HepG2 (cell line): Measurements from ENCODE around the gene ABCB4. TPM values are rescaled to one million over a fixed set of nuclear protein-coding genes. Genes with fewer than 3 reads are reported as not detected.

Source experiments
- ATAC-seq: fragments of 200-7000 bp; cut with Tn5 transposase; 3 replicates; pipeline ENCODE4 v1.9.1; 2020; ENCODE audit warnings: mild to moderate bottlenecking, moderate library complexity
- BruUV-seq: library from RNA; stranded (reverse); fragments of 400-500 nt; replicated peaks from 2 replicates; lab custom pipeline; 2021; lab: Mats Ljungman, UMichigan
- CTCF ChIA-PET: fragments of 300-600 bp; formaldehyde crosslinking; extraction: SDS; loops from one replicate; lab custom pipeline; 2021; ENCODE audit warnings: low total read pairs, inconsistent platforms, low intra/inter-chr PET ratio; lab: Yijun Ruan, JAX
- POLR2A ChIA-PET: fragments of 350-600 bp; sonication (Branson Sonifier 250); formaldehyde crosslinking; loops from one replicate; lab custom pipeline; 2020; ENCODE audit warnings: antibody characterized with exemption, inconsistent platforms; lab: Yijun Ruan, JAX
- DNase-seq: peaks from one replicate; pipeline ENCODE4 v3.0.0-alpha.2; 2015; ENCODE audit warnings: low spot score
- FAIRE-seq: peaks from 3 replicates; lab custom pipeline; 2011; peaks lifted over from hg19 to GRCh38; lab: Jason Lieb, UNC
- H2AFZ ChIP-seq: one replicate; pipeline ENCODE4 v1.6.1; 2011; ENCODE audit warnings: low read length, inconsistent platforms
- H3K27ac ChIP-seq: fragments of 300-600 bp; 3 replicates; pipeline ENCODE4 v1.8.0; 2011; ENCODE audit warnings: mixed run types, mild to moderate bottlenecking, mixed read lengths, low read length, inconsistent platforms; ENCODE audit not compliant: insufficient read depth; ENCODE audit errors: extremely low read length
- H3K27me3 ChIP-seq, 2 experiments: fragments of 200-600 bp in 1 of 2; 2 replicates in 1 of 2; 3 replicates in 1 of 2; pipeline versions ENCODE4 v1.6.0 to v1.8.0; 2011; ENCODE audit warnings: low read length in 2 of 2, mild to moderate bottlenecking in 2 of 2, moderate library complexity in 2 of 2, inconsistent platforms in 1 of 2; ENCODE audit not compliant: insufficient read depth in 2 of 2, control insufficient read depth in 1 of 2
- H3K36me3 ChIP-seq, 2 experiments: fragments of 200-600 bp in 1 of 2; replicated peaks in 1 of 2; 2 replicates in 1 of 2; 3 replicates in 1 of 2; pipeline versions ENCODE4 v1.5.1 to v1.8.0; 2011; ENCODE audit warnings: low read length in 2 of 2, inconsistent platforms in 1 of 2; ENCODE audit not compliant: insufficient read depth in 2 of 2, control insufficient read depth in 1 of 2
- H3K4me1 ChIP-seq: 2 replicates; pipeline ENCODE4 v1.5.1; 2012; ENCODE audit warnings: low read length, inconsistent platforms; ENCODE audit not compliant: insufficient read depth
- H3K4me2 ChIP-seq: 2 replicates; pipeline ENCODE4 v1.6.0; 2011; ENCODE audit warnings: low read depth, low read length, inconsistent platforms
- H3K4me3 ChIP-seq, 3 experiments: fragments of 200-600 bp in 1 of 3; sonication (generic), shearing (Covaris generic) in 1 of 3; replicated peaks in 1 of 3; 2 replicates each; pipeline ENCODE4 v1.5.1; 2011 to 2016; ENCODE audit warnings: low read length in 3 of 3, inconsistent platforms in 2 of 3, low read depth in 2 of 3, mild to moderate bottlenecking in 2 of 3, control low read depth in 1 of 3, mixed read lengths in 1 of 3; ENCODE audit not compliant: insufficient read depth in 1 of 3
- H3K79me2 ChIP-seq: one replicate; pipeline ENCODE4 v1.6.1; 2011; ENCODE audit warnings: low read length, inconsistent platforms; ENCODE audit not compliant: insufficient read depth
- H3K9ac ChIP-seq: 2 replicates; pipeline ENCODE4 v1.6.0; 2011; ENCODE audit warnings: mild to moderate bottlenecking, low read depth, low read length, inconsistent platforms; ENCODE audit not compliant: insufficient read depth
- H3K9me3 ChIP-seq: 2 replicates; pipeline ENCODE4 v1.5.1; 2012; ENCODE audit warnings: mild to moderate bottlenecking, low read length
- H4K20me1 ChIP-seq: 2 replicates; pipeline ENCODE4 v1.6.0; 2011; ENCODE audit warnings: inconsistent platforms, mild to moderate bottlenecking, low read length, moderate library complexity; ENCODE audit not compliant: insufficient read depth
- CTCF ChIP-seq: sonication (generic); formaldehyde crosslinking; IDR thresholded peaks from 2 replicates; pipeline ENCODE4 v1.5.0; 2020; ENCODE audit warnings: mild to moderate bottlenecking, missing genetic modification reagents, moderate library complexity
- REPIN1 ChIP-seq: sonication (generic); formaldehyde crosslinking; IDR thresholded peaks from 2 replicates; pipeline ENCODE4 v1.8.0; 2022; ENCODE audit warnings: missing genetic modification reagents, low read depth, mild to moderate bottlenecking, borderline replicate concordance
- STAG1 ChIP-seq: sonication (generic); formaldehyde crosslinking; IDR thresholded peaks from 2 replicates; pipeline ENCODE4 v1.4.0; 2020; ENCODE audit warnings: missing genetic modification reagents
- WGBS: methylation state at CpG from one replicate; pipeline ENCODE4 v1.1.6; 2017; ENCODE audit warnings: low lambda C conversion rate; 5-methylcytosine and 5-hydroxymethylcytosine counted together
- in situ Hi-C: cut with HindIII; loops from 2 replicates; pipeline ENCODE4 v1.10.0; 2017; ENCODE audit warnings: low pct_unique_long_range_greater_than_20kb; ENCODE audit not compliant: extremely low pct_ligation_motif_present
- intact Hi-C: fragments of 100-400 bp; cut with micrococcal nuclease; formaldehyde crosslinking; loops from one replicate; pipeline ENCODE4 v1.10.0; 2022; ENCODE audit not compliant: unreplicated experiment
- polyA plus RNA-seq, 8 experiments: library from polyadenylated mRNA; depleted of rRNA in 3 of 8; stranded (reverse) in 7 of 8; unstranded in 1 of 8; fragments of >200 nt; fragmentation: Illumina TruSeq in 4 of 8; extraction: Trizol in 4 of 8; gene quantifications; 2 replicates each; pipeline versions ENCODE4 v1.2.1 to v1.2.3, GENCODE V29; 2011 to 2016; ENCODE audit warnings: low read depth in 4 of 8, missing spikeins in 1 of 8, mixed read lengths in 1 of 8; ENCODE audit not compliant: insufficient read depth in 1 of 8
- total RNA-seq, 5 experiments: library from RNA; depleted of rRNA; stranded (reverse); fragments of >200 nt; fragmentation: Illumina TruSeq; extraction: Trizol; gene quantifications; 2 replicates each; pipeline ENCODE4 v1.2.3, GENCODE V29; 2016; ENCODE audit warnings: low read depth in 1 of 5

ABCB4 gene
- total and polyA plus RNA-seq, 2 of the 13 experiments (the other 11 are each of a cell fraction or from before 2014, with no cell fraction given), result 18.0 to 32.4 TPM

GRCh38 chr7:87506246-87507180, 31.0 kb upstream of the ABCB4 start:
- CTCF ChIA-PET, result interaction anchor here (1.3 kb wide), 1 partner anchor 195 kb away, joined by 7 read pairs; no protein-coding TSS in a partner anchor
- peaks cover 14% of the 10 kb centered on the region for H3K4me1 ChIP-seq
- TF ChIP-seq STAG1 (peak; percentile 56), REPIN1 (no peak), CTCF (CRISPR knock-in tag) (peak; percentile 34)
- TF ChIP-seq, all 625 proteins: peak for 2
- Histone ChIP-seq H4K20me1 (no peaks in the 10 kb centered on the region), H3K9me3 (no peaks in the 10 kb centered on the region), H3K9ac (no peak overlapping the region), H2AFZ (no peak overlapping the region), H3K27me3 (no peaks in the 10 kb centered on the region), H3K27ac (no peak overlapping the region), H3K4me3 (no peak overlapping the region), H3K36me3 (peaks cover 3 to 36% of the 10 kb centered on the region in 2 experiments; a peak in 4 of 5 replicates), H3K4me2 (no peak overlapping the region), H3K79me2 (no peaks in the 10 kb centered on the region)
- 97% methylated on average over 3 of the region's 3 CpGs for WGBS
- no peak for FAIRE-seq
- POLR2A ChIA-PET, result interaction anchor here (0.9 to 2.0 kb wide), 3 partner anchors 31 to 161 kb away, joined by 3 to 15 read pairs (median 3); partner anchors contain the start of gene CROT
- no peak for ATAC-seq
- intact Hi-C loops, result loop anchor here (1.0 to 5.0 kb wide), 3 partner anchors 90 to 381 kb away; no protein-coding TSS in a partner anchor
- peak; percentile 11 for DNase-seq
- in situ Hi-C loops, result loop anchor here (5.0 kb wide), 1 partner anchor 194 kb away; no protein-coding TSS in a partner anchor
- BruUV-seq, result no TSS peak
